ENCODE measurements around the gene BRIP1.

BRIP1 gene

GRCh38 chr17:61789872-61790271, 73.5 kb downstream of the BRIP1 start (continued):
- TF ChIP-seq ZNF398 (tag by site-specific recombination; IDR thresholded peaks at IDR 0.05) (no peak), GLIS2 (tag by site-specific recombination; IDR thresholded peaks at IDR 0.05) (no peak), ZNF416 (tag by site-specific recombination; IDR thresholded peaks at IDR 0.05) (no peak), ZNF785 (tag by site-specific recombination; IDR thresholded peaks at IDR 0.05) (no peak), ZNF18 (tag by site-specific recombination; IDR thresholded peaks at IDR 0.05) (no peak), ZNF433 (tag by site-specific recombination; IDR thresholded peaks at IDR 0.05; ENCODE audit: low read depth) (no peak), ZNF707 (tag by site-specific recombination; IDR thresholded peaks at IDR 0.05) (no peak), ZNF791 (tag by site-specific recombination; IDR thresholded peaks at IDR 0.05) (no peak), ZNF211 (tag by site-specific recombination; IDR thresholded peaks at IDR 0.05; ENCODE audit: low read depth) (no peak), ZNF140 (tag by site-specific recombination; IDR thresholded peaks at IDR 0.05) (no peak), ZBTB17 (tag by site-specific recombination; IDR thresholded peaks at IDR 0.05) (no peak), TCF7L2 (IDR thresholded peaks at IDR 0.05; ENCODE audit: borderline replicate concordance, low read depth, low read length) (no peak)

- ChIA-PET CTCF (interaction anchor here (0.5 to 0.6 kb wide), 2 partner anchors 51 to 149 kb away, joined by 3 to 4 read pairs; no protein-coding TSS in a partner anchor), POLR2A (no interaction called here)
- Histone ChIP-seq H3K27ac (ENCODE audit: extremely low read depth, low read depth, low read length) (no peak overlapping the region), H3K4me3 (ENCODE audit: low read depth, low read length) (no peak overlapping the region), H3K36me3 (ENCODE audit: control insufficient read depth in 2 of 2, insufficient read depth in 1 of 2, low read length in 2 of 2) (peaks cover 32 to 38% of the 10 kb centered on the region in 2 experiments), H3K4me1 (ENCODE audit: control insufficient read depth, insufficient read depth, low read length) (no peaks in the 10 kb centered on the region), H3K9me3 (ENCODE audit: control insufficient read depth, insufficient read depth, low read depth, low read length) (no peaks in the 10 kb centered on the region)
- TF ChIP-seq ZNF76 (tag by site-specific recombination; IDR thresholded peaks at IDR 0.05; ENCODE audit: borderline replicate concordance, low read depth) (no peak), ZNF426 (tag by site-specific recombination; IDR thresholded peaks at IDR 0.05) (no peak), KLF8 (tag by site-specific recombination; IDR thresholded peaks at IDR 0.05) (no peak), ZNF324 (tag by site-specific recombination; IDR thresholded peaks at IDR 0.05) (no peak), HOXA7 (CRISPR knock-in tag; IDR thresholded peaks at IDR 0.05; ENCODE audit: borderline replicate concordance) (no peak), ZNF571 (tag by site-specific recombination; IDR thresholded peaks at IDR 0.05) (no peak), ZNF138 (tag by site-specific recombination; IDR thresholded peaks at IDR 0.05; ENCODE audit: borderline replicate concordance) (no peak)
These were observed 77.2 kb downstream of the BRIP1 start for GRCh38 chr17:61786088-61786487.

- no peak overlapping the region for H3K27ac ChIP-seq (ENCODE audit: extremely low read depth, low read depth, low read length)
- peaks cover 38 to 44% of the 10 kb centered on the region in 2 experiments for H3K36me3 ChIP-seq (ENCODE audit: control insufficient read depth in 2 of 2, insufficient read depth in 1 of 2, low read length in 2 of 2)
- CTCF ChIA-PET: no interaction called here
- H3K4me3 ChIP-seq (ENCODE audit: low read depth, low read length): no peak overlapping the region
- H3K9me3 ChIP-seq (ENCODE audit: control insufficient read depth, insufficient read depth, low read depth, low read length): no peaks in the 10 kb centered on the region
- POLR2A ChIA-PET: no interaction called here
- no peaks in the 10 kb centered on the region for H3K4me1 ChIP-seq (ENCODE audit: control insufficient read depth, insufficient read depth, low read length)
- TF ChIP-seq ZNF433 (tag by site-specific recombination; IDR thresholded peaks at IDR 0.05; ENCODE audit: low read depth) (no peak), ZNF26 (tag by site-specific recombination; IDR thresholded peaks at IDR 0.05) (no peak), MYNN (tag by site-specific recombination; IDR thresholded peaks at IDR 0.05; ENCODE audit: borderline replicate concordance) (no peak), ZNF544 (tag by site-specific recombination; IDR thresholded peaks at IDR 0.05) (no peak), ZNF776 (tag by site-specific recombination; IDR thresholded peaks at IDR 0.05; ENCODE audit: borderline replicate concordance) (no peak), ZNF311 (tag by site-specific recombination; IDR thresholded peaks at IDR 0.05; ENCODE audit: borderline replicate concordance) (no peak), ZNF629 (tag by site-specific recombination; IDR thresholded peaks at IDR 0.05) (no peak), SCRT1 (tag by site-specific recombination; IDR thresholded peaks at IDR 0.05; ENCODE audit: borderline replicate concordance) (no peak), REPIN1 (tag by site-specific recombination; IDR thresholded peaks at IDR 0.05; ENCODE audit: low read depth) (no peak), KLF17 (tag by site-specific recombination; IDR thresholded peaks at IDR 0.05) (no peak), ZSCAN16 (tag by site-specific recombination; IDR thresholded peaks at IDR 0.05) (no peak), ZFHX2 (tag by site-specific recombination; conservative IDR thresholded peaks at IDR 0.05) (no peak), HOXA7 (CRISPR knock-in tag; IDR thresholded peaks at IDR 0.05; ENCODE audit: borderline replicate concordance) (no peak), ZNF768 (tag by site-specific recombination; IDR thresholded peaks at IDR 0.05) (no peak)
These were observed 78.8 kb downstream of the BRIP1 start for GRCh38 chr17:61784510-61784909.
